Measurements from ENCODE around the gene HIC1.
"Not testable (repeated sequence)": the region's sequence is repeated elsewhere in the genome, so short reads cannot be mapped to it uniquely, and the experiment has no call there.

The HIC1 gene, protein sequence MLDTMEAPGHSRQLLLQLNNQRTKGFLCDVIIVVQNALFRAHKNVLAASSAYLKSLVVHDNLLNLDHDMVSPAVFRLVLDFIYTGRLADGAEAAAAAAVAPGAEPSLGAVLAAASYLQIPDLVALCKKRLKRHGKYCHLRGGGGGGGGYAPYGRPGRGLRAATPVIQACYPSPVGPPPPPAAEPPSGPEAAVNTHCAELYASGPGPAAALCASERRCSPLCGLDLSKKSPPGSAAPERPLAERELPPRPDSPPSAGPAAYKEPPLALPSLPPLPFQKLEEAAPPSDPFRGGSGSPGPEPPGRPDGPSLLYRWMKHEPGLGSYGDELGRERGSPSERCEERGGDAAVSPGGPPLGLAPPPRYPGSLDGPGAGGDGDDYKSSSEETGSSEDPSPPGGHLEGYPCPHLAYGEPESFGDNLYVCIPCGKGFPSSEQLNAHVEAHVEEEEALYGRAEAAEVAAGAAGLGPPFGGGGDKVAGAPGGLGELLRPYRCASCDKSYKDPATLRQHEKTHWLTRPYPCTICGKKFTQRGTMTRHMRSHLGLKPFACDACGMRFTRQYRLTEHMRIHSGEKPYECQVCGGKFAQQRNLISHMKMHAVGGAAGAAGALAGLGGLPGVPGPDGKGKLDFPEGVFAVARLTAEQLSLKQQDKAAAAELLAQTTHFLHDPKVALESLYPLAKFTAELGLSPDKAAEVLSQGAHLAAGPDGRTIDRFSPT

GRCh38 chr17:2054512-2055291, at the start of gene HIC1:
Gene HIC1, plus strand, starts transcription at chr17:2055103. Its CDS starts 1,588 bp downstream, at chr17:2056691.
- DNase-seq (ENCODE audit: low spot score) = peak; percentile 86

DNA sequence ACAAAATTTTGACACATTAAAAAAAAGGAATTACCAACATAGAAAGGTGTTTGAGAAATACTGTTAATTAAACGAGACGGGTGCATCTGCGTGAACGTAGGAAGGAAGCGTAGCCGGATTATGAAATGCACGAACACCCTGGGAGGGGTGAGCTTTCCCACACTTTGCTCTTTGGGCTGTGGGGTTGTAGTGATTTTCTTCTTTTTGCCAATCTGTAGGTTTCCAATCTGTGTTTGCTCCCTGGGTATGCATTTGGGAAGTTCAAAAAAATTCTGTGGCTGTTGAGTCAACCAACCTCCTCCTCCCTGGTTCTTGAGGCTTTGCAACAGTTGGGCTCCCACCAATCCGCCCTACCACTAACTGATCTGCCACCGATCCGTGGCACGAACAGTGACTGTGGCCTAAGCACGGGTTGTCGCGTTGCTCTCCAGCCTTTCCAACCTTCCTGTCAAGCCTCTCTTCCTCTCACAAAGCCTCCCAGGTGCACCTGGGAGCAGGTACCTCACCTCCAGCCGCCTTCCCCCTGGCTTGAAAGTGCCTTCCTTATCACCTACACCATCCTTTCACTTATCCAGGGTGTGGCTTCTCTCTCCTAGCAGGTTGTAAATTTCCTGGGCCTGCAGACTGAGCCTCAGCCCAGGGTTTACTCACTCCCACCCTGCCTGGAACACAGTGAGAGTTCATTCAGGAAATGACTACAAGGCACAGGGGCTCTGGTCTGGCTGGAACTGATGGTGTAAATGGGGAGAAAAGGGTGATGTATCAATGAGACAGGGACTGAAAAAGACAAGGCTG, 46.4 kb upstream of the HIC1 start:
- no peak for DNase-seq (ENCODE audit: low spot score)

- DNase-seq (ENCODE audit: low spot score) = no peak
These were observed 45.2 kb upstream of the HIC1 start for GRCh38 chr17:2009737-2010136.

DNA sequence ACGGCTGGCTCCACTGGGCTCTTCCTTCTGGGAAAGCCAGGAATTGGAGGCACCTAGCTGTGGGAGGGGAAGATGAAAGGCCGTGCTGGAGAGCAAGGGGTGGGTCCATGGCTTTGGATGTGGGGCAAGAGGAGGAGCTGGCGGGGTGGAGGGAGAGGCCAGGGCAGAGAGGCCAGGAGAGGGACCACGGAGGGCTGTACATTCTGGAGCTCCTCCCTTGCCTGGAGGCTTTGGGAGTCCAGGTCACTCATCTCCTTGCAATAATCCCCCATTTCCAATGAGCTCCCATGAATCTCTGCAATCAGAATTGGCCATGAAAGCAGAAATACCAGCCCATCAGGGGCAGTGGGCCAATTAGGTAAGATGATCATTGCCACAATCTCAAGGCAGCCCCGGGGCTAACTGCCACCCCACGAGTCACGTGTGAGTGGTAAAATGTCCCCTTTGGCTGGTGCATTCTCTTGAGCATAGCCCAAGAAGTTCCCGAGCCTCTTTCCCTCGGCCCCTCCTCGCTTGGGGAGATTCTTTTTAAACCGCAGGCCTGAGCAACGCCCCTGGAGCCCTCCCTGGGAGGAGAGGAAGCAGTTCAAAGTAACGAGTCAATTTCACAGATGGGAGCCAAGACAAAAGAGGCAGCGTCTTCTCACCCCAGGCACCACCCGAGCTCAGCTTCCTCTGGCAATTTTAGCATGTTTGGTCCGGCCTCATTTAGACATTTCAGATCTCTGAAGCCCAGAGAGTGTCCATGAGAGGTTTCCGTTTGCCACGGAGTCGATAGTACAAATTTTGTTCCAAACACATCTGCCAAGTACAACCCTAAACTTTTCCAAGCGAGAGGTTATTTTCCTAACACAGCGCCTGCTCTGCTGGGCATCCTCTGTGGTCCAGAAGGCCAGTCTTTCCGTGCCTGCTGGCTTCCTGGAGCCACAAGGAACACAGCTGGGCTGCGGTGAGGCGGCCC, 43.2 kb upstream of the HIC1 start:
- peak; percentile 89 for DNase-seq (ENCODE audit: low spot score)

GRCh38 chr17:2012499-2012898, 42.4 kb upstream of the HIC1 start:
- no peak for DNase-seq (ENCODE audit: low spot score)

- not testable (repeated sequence) for DNase-seq (ENCODE audit: low spot score)
These were observed 41.5 kb upstream of the HIC1 start for GRCh38 chr17:2013220-2013993.

DNA sequence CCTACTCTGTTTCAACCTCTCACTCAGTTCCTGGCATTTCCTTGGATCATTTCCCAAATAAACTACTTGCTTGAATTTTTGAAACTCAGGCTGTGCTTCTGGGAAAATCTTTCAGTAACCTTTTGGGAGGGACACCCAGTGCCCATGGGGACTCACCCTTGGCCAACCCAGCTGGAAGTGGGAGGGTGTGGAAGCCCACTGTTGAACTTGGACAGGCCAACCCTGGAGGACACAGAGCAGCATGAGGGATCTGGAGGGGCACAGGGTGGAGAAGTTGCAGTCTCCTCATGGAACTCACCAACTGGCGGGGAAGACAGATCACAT, 40.9 kb upstream of the HIC1 start:
- DNase-seq (ENCODE audit: low spot score) = no peak

- no peak for DNase-seq (ENCODE audit: low spot score)
These were observed 39.6 kb upstream of the HIC1 start for GRCh38 chr17:2015314-2015713.

DNA sequence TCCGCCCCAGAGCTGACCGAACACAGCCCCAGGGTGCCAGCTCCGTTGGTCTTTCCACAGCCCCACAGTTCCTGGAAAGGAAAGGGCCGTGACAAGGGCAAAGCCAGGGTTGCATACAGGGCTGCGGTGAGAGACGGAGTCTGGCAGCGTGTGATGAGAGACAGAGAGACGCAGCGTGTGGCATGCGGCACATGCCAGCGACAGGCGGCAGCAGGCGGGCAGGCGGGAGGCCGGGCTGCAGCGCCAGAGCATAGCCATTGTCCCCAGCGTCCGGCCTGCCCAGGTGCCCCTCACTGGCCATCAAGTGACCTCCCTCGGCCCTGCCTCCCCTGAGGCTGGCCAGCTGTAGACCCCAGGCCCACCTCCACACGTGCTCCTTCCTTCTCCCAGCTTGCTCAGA, 38.4 kb upstream of the HIC1 start:
- no peak for DNase-seq (ENCODE audit: low spot score)

GRCh38 chr17:2017274-2017941, 37.5 kb upstream of the HIC1 start:
- DNase-seq (ENCODE audit: low spot score) = no peak

- no peak for DNase-seq (ENCODE audit: low spot score)
These were observed 36.0 kb upstream of the HIC1 start for GRCh38 chr17:2018716-2019510.

DNA sequence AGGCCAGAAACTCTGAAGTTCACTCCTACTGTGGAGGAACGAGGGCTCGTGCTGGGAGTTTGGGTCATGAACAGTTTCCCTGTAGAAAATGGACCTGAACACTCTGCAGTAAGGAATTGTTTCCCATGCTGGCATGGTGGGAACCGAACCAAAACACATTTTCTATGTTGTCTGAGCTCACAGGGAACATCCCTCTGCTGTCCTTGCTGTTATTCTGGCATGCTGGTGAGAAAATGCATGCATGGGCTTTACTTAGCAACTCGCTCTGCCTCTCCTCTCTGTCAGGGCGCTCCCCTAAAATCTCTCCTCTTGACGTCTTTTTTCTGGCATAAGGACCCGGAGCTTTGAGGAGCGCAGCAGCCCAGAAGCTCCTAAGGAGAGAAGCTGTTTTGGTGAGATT, 35.2 kb upstream of the HIC1 start:
- DNase-seq (ENCODE audit: low spot score) = no peak

- no peak for DNase-seq (ENCODE audit: low spot score)
These were observed 34.2 kb upstream of the HIC1 start for GRCh38 chr17:2020721-2021120.

GRCh38 chr17:2022647-2023240, 32.2 kb upstream of the HIC1 start:
- DNase-seq (ENCODE audit: low spot score) = no peak

DNA sequence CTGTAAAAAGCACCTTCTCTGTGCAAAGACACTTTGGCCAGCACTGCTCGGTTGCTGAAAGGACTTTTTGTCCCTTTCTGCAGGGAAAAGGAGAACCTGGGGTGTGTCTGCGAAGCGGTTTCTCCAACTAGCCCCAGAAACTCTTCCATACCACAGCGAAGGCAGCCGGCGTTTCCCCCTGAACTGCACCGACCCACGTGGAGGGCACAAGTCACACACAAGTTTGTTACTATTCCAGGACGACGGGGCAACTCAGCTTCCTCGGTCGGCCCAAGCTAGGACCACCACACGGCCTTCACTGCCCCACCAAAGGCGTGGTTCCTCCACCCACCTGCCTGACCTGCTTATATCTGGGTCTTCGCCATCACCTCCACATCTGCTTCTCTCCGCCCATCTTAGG, 31.6 kb upstream of the HIC1 start:
- DNase-seq (ENCODE audit: low spot score) = no peak

DNA sequence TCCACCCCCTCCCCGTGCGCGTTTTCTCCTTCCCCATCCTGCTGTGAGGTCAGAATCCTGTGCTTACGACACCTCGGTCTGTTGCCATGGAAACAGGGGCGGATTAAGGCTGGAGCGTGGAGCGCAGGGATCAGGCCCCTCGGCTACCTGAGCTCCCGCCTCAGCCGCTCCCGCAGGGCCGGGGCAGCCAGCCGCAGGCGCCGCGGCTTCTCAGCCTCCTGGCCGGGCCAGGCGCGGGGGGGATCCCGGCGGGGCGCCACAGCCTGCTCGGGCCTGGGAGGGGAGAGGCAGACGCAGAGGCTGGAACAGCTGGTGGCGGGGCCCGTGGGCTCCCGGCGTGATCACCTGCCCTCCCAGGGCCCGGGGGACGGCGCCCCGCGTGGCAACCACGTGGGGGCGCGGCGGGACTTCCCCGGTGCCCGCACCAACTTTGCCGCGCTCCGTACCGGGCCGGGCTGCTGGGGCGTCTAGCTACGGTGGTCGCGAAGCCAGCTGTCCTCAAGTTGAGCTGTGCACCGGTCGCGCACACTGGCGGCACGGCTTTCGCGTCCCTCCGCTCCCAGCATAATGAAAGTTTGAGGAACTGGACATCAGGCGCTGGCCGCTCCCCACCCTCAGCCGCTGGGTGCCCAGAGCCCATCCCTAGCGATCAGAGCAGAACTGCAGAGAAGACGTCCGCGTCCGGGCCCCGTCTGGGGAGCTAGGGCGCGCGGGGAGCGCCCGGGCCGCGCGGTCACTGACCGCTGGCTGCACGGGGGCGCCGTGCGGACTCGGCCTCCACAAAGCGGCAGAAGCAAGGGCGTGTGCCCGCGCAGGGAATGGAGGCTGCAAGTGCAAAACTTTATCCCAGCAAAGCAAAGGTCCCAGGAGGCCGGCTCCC, 31.0 kb upstream of the HIC1 start:
- peak; percentile 58 for DNase-seq (ENCODE audit: low spot score)

GRCh38 chr17:2024572-2025219, 30.2 kb upstream of the HIC1 start:
- peak; percentile 32 for DNase-seq (ENCODE audit: low spot score)
